K562 (cell line): ENCODE results near the gene ARSD. TPM values are rescaled to one million over a fixed set of nuclear protein-coding genes. Genes with fewer than 3 reads are reported as not detected.
"Not testable (repeated sequence)": the region's sequence is repeated elsewhere in the genome, so short reads cannot be mapped to it uniquely, and the experiment has no call there.

Experiments
- ATAC-seq: fragments of 200-7000 bp; cut with Tn5 transposase; 3 replicates; pipeline ENCODE4 v1.9.1; 2020; ENCODE audit warnings: moderate library complexity
- BruUV-seq: library from RNA; stranded (reverse); fragments of 400-500 nt; replicated peaks from 2 replicates; lab custom pipeline; 2021; lab: Mats Ljungman, UMichigan
- CTCF ChIA-PET: fragments of 300-600 bp; formaldehyde crosslinking; extraction: SDS; loops from one replicate; lab custom pipeline; 2021; ENCODE audit warnings: low intra/inter-chr PET ratio; lab: Yijun Ruan, JAX
- POLR2A ChIA-PET: fragments of 300-600, 350-650 bp; sonication (Branson Sonifier 250); formaldehyde crosslinking; extraction: SDS; loops from one replicate; lab custom pipeline; 2021; ENCODE audit warnings: antibody characterized with exemption, inconsistent platforms; lab: Yijun Ruan, JAX
- DNase-seq, 4 experiments: peaks; one replicate each; pipeline versions ENCODE4 v3.0.0 to v3.0.0-alpha.2; 2011 to 2018; ENCODE audit warnings: low spot score in 3 of 4, mixed read lengths in 3 of 4; ENCODE audit errors: extremely low read depth in 1 of 4
- FAIRE-seq: peaks from 2 replicates; lab custom pipeline; 2011; peaks lifted over from hg19 to GRCh38; lab: Jason Lieb, UNC
- H2AFZ ChIP-seq: 2 replicates; pipeline ENCODE4 v1.6.0; 2011; ENCODE audit warnings: low read depth, low read length, control low read depth, inconsistent platforms
- H3K27ac ChIP-seq: fragments of 200-600 bp; 3 replicates; pipeline ENCODE4 v1.8.0; 2011; ENCODE audit warnings: low read depth, mild to moderate bottlenecking, control low read depth, inconsistent platforms, low read length, moderate library complexity, mixed read lengths; ENCODE audit errors: extremely low read depth
- H3K27me3 ChIP-seq, 2 experiments: fragments of 300-600 bp in 1 of 2; 2 replicates in 1 of 2; 3 replicates in 1 of 2; pipeline versions ENCODE4 v1.6.0 to v1.8.0; 2011; ENCODE audit warnings: inconsistent platforms in 2 of 2, low read length in 2 of 2, mild to moderate bottlenecking in 1 of 2, mixed read lengths in 1 of 2, moderate library complexity in 1 of 2; ENCODE audit not compliant: control insufficient read depth in 2 of 2, insufficient read depth in 2 of 2
- H3K36me3 ChIP-seq: fragments of 300-600 bp; 3 replicates; pipeline ENCODE4 v1.8.0; 2011; ENCODE audit warnings: mild to moderate bottlenecking, low read length, inconsistent platforms; ENCODE audit not compliant: control insufficient read depth, insufficient read depth
- H3K4me1 ChIP-seq, 2 experiments: fragments of 200-600 bp in 1 of 2; replicated peaks in 1 of 2; 2 replicates in 1 of 2; 3 replicates in 1 of 2; pipeline versions ENCODE4 v1.5.1 to v1.8.0; 2011; ENCODE audit warnings: inconsistent platforms in 2 of 2, low read length in 2 of 2, mild to moderate bottlenecking in 1 of 2, mixed read lengths in 1 of 2, moderate library complexity in 1 of 2; ENCODE audit not compliant: control insufficient read depth in 2 of 2, insufficient read depth in 2 of 2
- H3K4me2 ChIP-seq: 2 replicates; pipeline ENCODE4 v1.6.1; 2011; ENCODE audit warnings: low read length, control low read depth, inconsistent platforms, mixed read lengths; ENCODE audit not compliant: insufficient read depth
- H3K4me3 ChIP-seq: fragments of 200-600 bp; sonication (generic), shearing (Covaris generic); 2 replicates; pipeline ENCODE4 v1.5.1; 2016; ENCODE audit warnings: control low read depth, inconsistent platforms
- H3K79me2 ChIP-seq: fragments of 200-600 bp; 3 replicates; pipeline ENCODE4 v1.8.0; 2011; ENCODE audit warnings: low read length, inconsistent platforms; ENCODE audit not compliant: control insufficient read depth, insufficient read depth
- H3K9ac ChIP-seq, 2 experiments: 2 replicates each; pipeline versions ENCODE4 v1.6.0 to v1.6.1; 2011; ENCODE audit warnings: low read depth in 2 of 2, low read length in 2 of 2, control low read depth in 1 of 2, inconsistent platforms in 1 of 2, mild to moderate bottlenecking in 1 of 2, mixed read lengths in 1 of 2; ENCODE audit not compliant: insufficient read depth in 1 of 2
- H3K9me1 ChIP-seq: one replicate; pipeline ENCODE4 v1.6.0; 2011; ENCODE audit warnings: inconsistent platforms, mild to moderate bottlenecking, low read length, moderate library complexity; ENCODE audit not compliant: control insufficient read depth, insufficient read depth
- H3K9me3 ChIP-seq: replicated peaks from 2 replicates; pipeline ENCODE4 v1.5.1; 2011; ENCODE audit warnings: low read depth, low read length, inconsistent platforms; ENCODE audit not compliant: control insufficient read depth, insufficient read depth
- H4K20me1 ChIP-seq: replicated peaks from 2 replicates; pipeline ENCODE4 v1.6.1; 2011; ENCODE audit warnings: low read length, inconsistent platforms, mixed read lengths; ENCODE audit not compliant: control insufficient read depth, insufficient read depth
- BRD9 ChIP-seq: fragments of 450-650 bp; IDR thresholded peaks from 2 replicates; pipeline ENCODE4 v1.6.1; 2018; ENCODE audit warnings: low read depth; ENCODE audit not compliant: partially characterized antibody
- MEIS2 ChIP-seq: fragments of 450-650 bp; IDR thresholded peaks from 2 replicates; pipeline ENCODE4 v1.6.1; 2014; ENCODE audit warnings: mild to moderate bottlenecking; ENCODE audit not compliant: partially characterized antibody
- NFRKB ChIP-seq: fragments of 450-650 bp; IDR thresholded peaks from 2 replicates; pipeline ENCODE4 v1.6.1; 2016; ENCODE audit warnings: low read depth
- NFYB ChIP-seq: IDR thresholded peaks from 2 replicates; pipeline ENCODE4 v1.6.1; 2011; ENCODE audit warnings: mild to moderate bottlenecking, moderate library complexity; ENCODE audit not compliant: insufficient read length; ENCODE audit errors: extremely low read depth
- NR4A1 ChIP-seq, 2 experiments: fragments of 250-450 bp in 1 of 2; fragments of 450-650 bp in 1 of 2; sonication (Bioruptor Pico) in 1 of 2; IDR thresholded peaks; 2 replicates each; pipeline versions ENCODE4 v1.4.0 to v1.6.1; 2016 to 2020; ENCODE audit warnings: mild to moderate bottlenecking in 2 of 2, missing compliant biosample characterization in 1 of 2, missing genetic modification characterization in 1 of 2, moderate library complexity in 1 of 2
- RAD21 ChIP-seq, 2 experiments: fragments of 250-450 bp in 1 of 2; fragments of 450-650 bp in 1 of 2; sonication (Bioruptor Pico) in 1 of 2; formaldehyde crosslinking in 1 of 2; IDR thresholded peaks in 1 of 2; conservative IDR thresholded peaks in 1 of 2; 2 replicates each; pipeline versions ENCODE4 v1.4.0 to v1.8.0; 2020 to 2022; ENCODE audit warnings: mild to moderate bottlenecking in 2 of 2, moderate library complexity in 1 of 2
- RFX1 ChIP-seq: fragments of 450-650 bp; IDR thresholded peaks from 2 replicates; pipeline ENCODE4 v1.6.1; 2016; ENCODE audit warnings: mild to moderate bottlenecking, moderate library complexity
- YY1 ChIP-seq, 3 experiments: IDR thresholded peaks; 2 replicates each; pipeline ENCODE4 v1.6.1; 2011; ENCODE audit warnings: low read length in 2 of 3, mild to moderate bottlenecking in 2 of 3, moderate library complexity in 2 of 3, borderline replicate concordance in 1 of 3, control low read depth in 1 of 3, low read depth in 1 of 3; ENCODE audit not compliant: insufficient read depth in 3 of 3, insufficient replicate concordance in 2 of 3, control insufficient read depth in 1 of 3, insufficient read length in 1 of 3; ENCODE audit errors: extremely low read depth in 1 of 3
- WGBS: fragments of 100-300 bp; shearing (Covaris generic); methylation state at CpG from one replicate; pipeline ENCODE4 v1.1.6; 2016; ENCODE audit warnings: low coverage, mixed read lengths; ENCODE audit not compliant: insufficient coverage; ENCODE audit errors: missing lambda C conversion rate; 5-methylcytosine and 5-hydroxymethylcytosine counted together
- in situ Hi-C: fragments of 300-500 bp; cut with MboI; formaldehyde crosslinking; loops from 4 replicates; pipeline ENCODE4 v1.15.0; 2018; ENCODE audit warnings: inconsistent platforms, mixed read lengths
- intact Hi-C: fragments of 100-400 bp; cut with micrococcal nuclease; formaldehyde crosslinking; loops from 2 replicates; pipeline ENCODE4 v1.14.2; 2022
- polyA plus RNA-seq, 8 experiments: library from polyadenylated mRNA; depleted of rRNA in 4 of 8; stranded (reverse) in 5 of 8; unstranded in 3 of 8; fragments of >200 nt; fragmentation: Nextera tagmentation in 2 of 8; fragmentation: Illumina TruSeq in 1 of 8; extraction: Ambion mirVana in 2 of 8; extraction: Trizol in 1 of 8; gene quantifications; 2 replicates each; pipeline versions ENCODE4 v1.2.1 to v1.2.3, GENCODE V29; 2011 to 2014; ENCODE audit warnings: inconsistent platforms in 1 of 8, missing spikeins in 1 of 8
- total RNA-seq, 7 experiments: library from RNA; depleted of rRNA in 6 of 7; stranded (reverse); fragments of >200 nt in 6 of 7; fragmentation: Illumina TruSeq in 2 of 7; extraction: Trizol in 2 of 7; gene quantifications; 2 replicates each; pipeline versions ENCODE4 v1.2.1 to v1.2.3, GENCODE V29; 2011 to 2021; ENCODE audit warnings: low replicate concordance in 1 of 7
- TF ChIP-seq, protein P1 (sequence below): fragments of 200-800 bp; sonication (Bioruptor generic); IDR thresholded peaks from 2 replicates; pipeline ENCODE4 v1.6.1; 2017; ENCODE audit warnings: missing genetic modification characterization, missing compliant biosample characterization
- TF ChIP-seq, protein P2 (sequence below): fragments of 450-650 bp; formaldehyde crosslinking; IDR thresholded peaks from 2 replicates; pipeline ENCODE4 v1.4.0; 2020; ENCODE audit warnings: mild to moderate bottlenecking, moderate library complexity
- TF ChIP-seq, protein P3 (sequence below): fragments of 450-650 bp; IDR thresholded peaks from 2 replicates; pipeline ENCODE4 v1.6.1; 2016

Gene ARSD
- total and polyA plus RNA-seq, 9 of the 15 experiments (the other 6 are each of a cell fraction or from before 2014, with no cell fraction given): 0.05 to 0.23 (median 0.09) TPM; not detected in 1

DNA sequence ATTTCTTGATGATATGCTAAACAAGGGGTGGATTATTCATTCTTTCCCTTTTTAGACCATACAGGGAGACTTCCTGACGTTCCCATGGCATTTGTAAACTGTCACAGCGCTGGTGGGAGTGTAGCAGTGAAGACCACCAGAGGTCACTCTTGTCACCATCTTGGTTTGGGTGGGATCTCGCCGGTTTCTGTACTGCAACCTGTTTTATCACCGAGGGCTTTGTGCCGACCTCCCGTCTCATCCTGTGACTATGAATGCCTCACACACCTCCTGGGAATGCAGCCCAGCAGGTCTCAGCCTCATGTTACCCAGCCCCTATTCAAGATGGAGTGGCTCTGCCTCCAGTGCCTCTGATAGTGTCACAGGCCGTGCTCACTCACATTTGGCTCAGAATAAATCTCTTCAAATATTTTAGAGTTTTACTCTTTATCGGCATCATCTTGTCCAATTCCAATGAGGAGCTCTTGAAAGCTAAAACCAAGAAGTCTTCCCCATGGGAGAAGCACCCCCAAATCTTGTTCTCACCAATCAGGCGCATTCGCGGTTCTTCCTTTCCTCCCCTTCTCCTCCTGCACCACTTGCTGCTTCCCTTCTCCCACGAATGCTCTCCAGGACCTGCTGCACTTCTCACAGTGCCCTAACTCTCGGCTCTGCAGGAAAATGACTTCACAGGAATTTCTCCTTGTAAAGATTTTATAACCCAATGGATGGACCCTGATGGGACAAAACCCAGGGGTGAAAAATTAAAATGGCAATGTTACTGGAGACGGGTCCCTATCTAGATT, 39.2 kb downstream of the ARSD start:
- peak overlapping the region; percentile 70 for H3K4me2 ChIP-seq
- H3K9ac ChIP-seq: peak overlapping the region; percentile 72 to 78; a peak in 3 of 4 replicates
- peak overlapping the region; percentile 16 for H3K4me3 ChIP-seq
- H3K36me3 ChIP-seq; H3K9me3 ChIP-seq; H3K9me1 ChIP-seq; H4K20me1 ChIP-seq; BruUV-seq; H3K79me2 ChIP-seq; H3K27me3 ChIP-seq; CTCF ChIA-PET; TF ChIP-seq NR4A1 (CRISPR knock-in tag; IDR thresholded peaks at IDR 0.05): not testable (repeated sequence)
- DNase-seq (peak in 1 of 4 experiments; percentile 60), ATAC-seq (peak; percentile 66), FAIRE-seq (peak; percentile 93)
- in situ Hi-C loops (loop anchor here (25.0 kb wide), 1 partner anchor 747 kb away; no protein-coding TSS in a partner anchor), intact Hi-C loops (loop anchor here (2.0 to 10.0 kb wide), 3 partner anchors 33 to 749 kb away; no protein-coding TSS in a partner anchor)
- 8% methylated on average over 8 of the region's 15 CpGs for WGBS
- H3K27ac ChIP-seq: peak overlapping the region; percentile 84
- peaks cover 10 to 22% of the 10 kb centered on the region in 2 experiments; a peak in 4 of 5 replicates for H3K4me1 ChIP-seq
- H2AFZ ChIP-seq: peak overlapping the region; percentile 85
- POLR2A ChIA-PET: interaction anchor here (0.6 to 0.8 kb wide), 2 partner anchors 63 to 82 kb away, joined by 3 to 4 read pairs; no protein-coding TSS in a partner anchor
- TF ChIP-seq, protein P1, sequence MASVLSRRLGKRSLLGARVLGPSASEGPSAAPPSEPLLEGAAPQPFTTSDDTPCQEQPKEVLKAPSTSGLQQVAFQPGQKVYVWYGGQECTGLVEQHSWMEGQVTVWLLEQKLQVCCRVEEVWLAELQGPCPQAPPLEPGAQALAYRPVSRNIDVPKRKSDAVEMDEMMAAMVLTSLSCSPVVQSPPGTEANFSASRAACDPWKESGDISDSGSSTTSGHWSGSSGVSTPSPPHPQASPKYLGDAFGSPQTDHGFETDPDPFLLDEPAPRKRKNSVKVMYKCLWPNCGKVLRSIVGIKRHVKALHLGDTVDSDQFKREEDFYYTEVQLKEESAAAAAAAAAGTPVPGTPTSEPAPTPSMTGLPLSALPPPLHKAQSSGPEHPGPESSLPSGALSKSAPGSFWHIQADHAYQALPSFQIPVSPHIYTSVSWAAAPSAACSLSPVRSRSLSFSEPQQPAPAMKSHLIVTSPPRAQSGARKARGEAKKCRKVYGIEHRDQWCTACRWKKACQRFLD (CRISPR knock-in tag): peak; percentile 28; the same call in 1 of the 2 replicates
- TF ChIP-seq, protein P2, sequence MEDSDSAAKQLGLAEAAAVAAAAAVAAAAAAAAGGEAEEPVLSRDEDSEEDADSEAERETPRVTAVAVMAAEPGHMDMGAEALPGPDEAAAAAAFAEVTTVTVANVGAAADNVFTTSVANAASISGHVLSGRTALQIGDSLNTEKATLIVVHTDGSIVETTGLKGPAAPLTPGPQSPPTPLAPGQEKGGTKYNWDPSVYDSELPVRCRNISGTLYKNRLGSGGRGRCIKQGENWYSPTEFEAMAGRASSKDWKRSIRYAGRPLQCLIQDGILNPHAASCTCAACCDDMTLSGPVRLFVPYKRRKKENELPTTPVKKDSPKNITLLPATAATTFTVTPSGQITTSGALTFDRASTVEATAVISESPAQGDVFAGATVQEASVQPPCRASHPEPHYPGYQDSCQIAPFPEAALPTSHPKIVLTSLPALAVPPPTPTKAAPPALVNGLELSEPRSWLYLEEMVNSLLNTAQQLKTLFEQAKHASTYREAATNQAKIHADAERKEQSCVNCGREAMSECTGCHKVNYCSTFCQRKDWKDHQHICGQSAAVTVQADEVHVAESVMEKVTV: peak; percentile 45; the same call in 1 of the 2 replicates
- TF ChIP-seq BRD9 (peak; percentile 85), NFYB (peak; percentile 27), YY1 (IDR thresholded peaks at IDR 0.05; ENCODE audit: borderline replicate concordance in 1 of 3, control insufficient read depth in 1 of 3, extremely low read depth in 1 of 3, insufficient read depth in 3 of 3, insufficient read length in 1 of 3, insufficient replicate concordance in 2 of 3, low read depth in 1 of 3, low read length in 2 of 3) (peak in 1 of 3 experiments; percentile 23), RAD21 (CRISPR knock-in tag; conservative IDR thresholded peaks at IDR 0.05 in 1 of 2, IDR thresholded peaks at IDR 0.05 in 1 of 2) (peak; percentile 51 to 71; a peak in 3 of 4 replicates), NFRKB (peak; percentile 32; the same call in 1 of the 2 replicates), RFX1 (peak; percentile 70), NR4A1 (tag; IDR thresholded peaks at IDR 0.05) (peak; percentile 67; the same call in 1 of the 2 replicates), MEIS2 (peak; percentile 14)
- TF ChIP-seq, protein P3, sequence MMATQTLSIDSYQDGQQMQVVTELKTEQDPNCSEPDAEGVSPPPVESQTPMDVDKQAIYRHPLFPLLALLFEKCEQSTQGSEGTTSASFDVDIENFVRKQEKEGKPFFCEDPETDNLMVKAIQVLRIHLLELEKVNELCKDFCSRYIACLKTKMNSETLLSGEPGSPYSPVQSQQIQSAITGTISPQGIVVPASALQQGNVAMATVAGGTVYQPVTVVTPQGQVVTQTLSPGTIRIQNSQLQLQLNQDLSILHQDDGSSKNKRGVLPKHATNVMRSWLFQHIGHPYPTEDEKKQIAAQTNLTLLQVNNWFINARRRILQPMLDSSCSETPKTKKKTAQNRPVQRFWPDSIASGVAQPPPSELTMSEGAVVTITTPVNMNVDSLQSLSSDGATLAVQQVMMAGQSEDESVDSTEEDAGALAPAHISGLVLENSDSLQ: peak; percentile 30; the same call in 1 of the 2 replicates
